Subcutaneous abdominal adipose tissue (tissue), 5 donors: ENCODE measurements around the gene ZNF148.
"Not testable (repeated sequence)": the region's sequence is repeated elsewhere in the genome, so short reads cannot be mapped to it uniquely, and the experiment has no call there.

Experiments
- H3K27ac ChIP-seq: one replicate; pipeline ENCODE4 v1.7.0; 2013; ENCODE audit warnings: low read depth, mild to moderate bottlenecking, inconsistent platforms, low read length, moderate library complexity
- H3K27me3 ChIP-seq, 5 donors: one replicate each; pipeline ENCODE4 v1.7.0; 2013; ENCODE audit warnings: low read length in 5 of 5, inconsistent platforms in 1 of 5; ENCODE audit not compliant: control insufficient read depth in 5 of 5, insufficient read depth in 4 of 5
- H3K36me3 ChIP-seq, 5 donors: one replicate each; pipeline ENCODE4 v1.7.0; 2013; ENCODE audit warnings: low read length in 5 of 5; ENCODE audit not compliant: control insufficient read depth in 5 of 5, insufficient read depth in 5 of 5
- H3K4me1 ChIP-seq, 5 donors: one replicate each; pipeline ENCODE4 v1.7.0; 2013; ENCODE audit warnings: low read length in 5 of 5, mild to moderate bottlenecking in 3 of 5, moderate library complexity in 1 of 5; ENCODE audit not compliant: control insufficient read depth in 5 of 5, insufficient read depth in 5 of 5
- H3K4me3 ChIP-seq, 5 donors: one replicate each; pipeline ENCODE4 v1.7.0; 2013; ENCODE audit warnings: low read length in 5 of 5, low read depth in 1 of 5
- H3K9ac ChIP-seq, 5 donors: one replicate each; pipeline ENCODE4 v1.7.0; 2013; ENCODE audit warnings: low read length in 5 of 5, mild to moderate bottlenecking in 4 of 5, moderate library complexity in 3 of 5
- H3K9me3 ChIP-seq, 5 donors: one replicate each; pipeline ENCODE4 v1.7.0; 2013; ENCODE audit warnings: low read length in 5 of 5; ENCODE audit not compliant: control insufficient read depth in 5 of 5
- donor health status: healthy.
- donor health status: healthy.
- donor health status: healthy.
- donor health status: healthy.
- donor health status: healthy.

ZNF148 gene

GRCh38 chr3:125343367-125343766 is 31.8 kb downstream of the ZNF148 start:
- not testable (repeated sequence) for H3K27ac ChIP-seq, H3K36me3 ChIP-seq, H3K27me3 ChIP-seq, H3K4me3 ChIP-seq, H3K4me1 ChIP-seq, H3K9ac ChIP-seq, H3K9me3 ChIP-seq

- H3K4me3 ChIP-seq: no peak overlapping the region
- no peak overlapping the region for H3K9ac ChIP-seq
- no peaks in the 10 kb centered on the region for H3K27me3 ChIP-seq
- peaks cover 0 to 6% (median 2%) of the 10 kb centered on the region in 5 donors for H3K9me3 ChIP-seq
- H3K36me3 ChIP-seq: no peaks in the 10 kb centered on the region
- H3K4me1 ChIP-seq: peaks cover 0 to 10% (median 4%) of the 10 kb centered on the region in 5 donors
- H3K27ac ChIP-seq: no peak overlapping the region
Observed at GRCh38 chr3:125340121-125340520, 35.0 kb downstream of the ZNF148 start.

- Histone ChIP-seq H3K9me3 (peaks cover 0 to 8% (median 0%) of the 10 kb centered on the region in 5 donors), H3K9ac (no peak overlapping the region), H3K27ac (no peak overlapping the region), H3K4me3 (no peak overlapping the region), H3K27me3 (no peaks in the 10 kb centered on the region), H3K4me1 (peaks cover 0 to 19% (median 11%) of the 10 kb centered on the region in 5 donors), H3K36me3 (no peaks in the 10 kb centered on the region)
Observed at GRCh38 chr3:125337506-125337905, 37.6 kb downstream of the ZNF148 start.

GRCh38 chr3:125334675-125335560 is 40.2 kb downstream of the ZNF148 start:
- Histone ChIP-seq H3K36me3 (peaks cover 0 to 2% (median 0%) of the 10 kb centered on the region in 5 donors), H3K27me3 (no peaks in the 10 kb centered on the region), H3K9me3 (peaks cover 0 to 3% (median 0%) of the 10 kb centered on the region in 5 donors), H3K4me1 (peaks cover 0 to 19% (median 11%) of the 10 kb centered on the region in 5 donors), H3K9ac (no peak overlapping the region), H3K4me3 (no peak overlapping the region), H3K27ac (no peak overlapping the region)

- H3K9ac ChIP-seq: no peak overlapping the region
- H3K4me1 ChIP-seq: peaks cover 0 to 19% (median 11%) of the 10 kb centered on the region in 5 donors
- no peaks in the 10 kb centered on the region for H3K27me3 ChIP-seq
- H3K36me3 ChIP-seq: peaks cover 0 to 8% (median 0%) of the 10 kb centered on the region in 5 donors
- H3K9me3 ChIP-seq: peaks cover 0 to 3% (median 0%) of the 10 kb centered on the region in 5 donors
- H3K27ac ChIP-seq: no peak overlapping the region
- no peak overlapping the region for H3K4me3 ChIP-seq
Observed at GRCh38 chr3:125332504-125332903, 42.6 kb downstream of the ZNF148 start.

GRCh38 chr3:125331243-125331642 is 43.9 kb downstream of the ZNF148 start:
- Histone ChIP-seq H3K4me1 (peaks cover 0 to 19% (median 11%) of the 10 kb centered on the region in 5 donors), H3K9me3 (peaks cover 0 to 3% (median 0%) of the 10 kb centered on the region in 5 donors)

GRCh38 chr3:125326957-125327356 is 48.2 kb downstream of the ZNF148 start:
- Histone ChIP-seq H3K27me3 (no peaks in the 10 kb centered on the region), H3K9me3 (no peaks in the 10 kb centered on the region), H3K4me3 (no peak overlapping the region), H3K9ac (no peak overlapping the region), H3K27ac (no peak overlapping the region), H3K4me1 (peaks cover 0 to 6% (median 0%) of the 10 kb centered on the region in 5 donors), H3K36me3 (peaks cover 0 to 12% (median 3%) of the 10 kb centered on the region in 5 donors)

More at GRCh38 chr3:125331243-125331642, 43.9 kb downstream of the ZNF148 start:
- no peak overlapping the region for H3K27ac ChIP-seq
- no peak overlapping the region for H3K4me3 ChIP-seq
- H3K36me3 ChIP-seq: peaks cover 0 to 8% (median 0%) of the 10 kb centered on the region in 5 donors
- H3K27me3 ChIP-seq: no peaks in the 10 kb centered on the region
- H3K9ac ChIP-seq: no peak overlapping the region

- Histone ChIP-seq H3K4me1 (peaks cover 0 to 6% (median 0%) of the 10 kb centered on the region in 5 donors), H3K36me3 (peaks cover 0 to 12% (median 3%) of the 10 kb centered on the region in 5 donors), H3K4me3 (no peak overlapping the region), H3K27me3 (no peaks in the 10 kb centered on the region), H3K9me3 (no peaks in the 10 kb centered on the region), H3K27ac (no peak overlapping the region), H3K9ac (no peak overlapping the region)
Observed at GRCh38 chr3:125325746-125326145, 49.4 kb downstream of the ZNF148 start.

GRCh38 chr3:125324341-125324740 is 50.8 kb downstream of the ZNF148 start:
- H3K9ac ChIP-seq: no peak overlapping the region
- H3K4me3 ChIP-seq: no peak overlapping the region
- H3K9me3 ChIP-seq: no peaks in the 10 kb centered on the region
- no peaks in the 10 kb centered on the region for H3K27me3 ChIP-seq
- peaks cover 0 to 6% (median 0%) of the 10 kb centered on the region in 5 donors for H3K4me1 ChIP-seq
- H3K36me3 ChIP-seq: peaks cover 0 to 5% (median 3%) of the 10 kb centered on the region in 5 donors
- no peak overlapping the region for H3K27ac ChIP-seq

GRCh38 chr3:125322917-125323316 is 52.2 kb downstream of the ZNF148 start:
- Histone ChIP-seq H3K27me3 (no peaks in the 10 kb centered on the region), H3K36me3 (peaks cover 0 to 14% (median 3%) of the 10 kb centered on the region in 5 donors), H3K4me3 (no peak overlapping the region), H3K9me3 (no peaks in the 10 kb centered on the region), H3K9ac (no peak overlapping the region), H3K27ac (no peak overlapping the region), H3K4me1 (peaks cover 0 to 6% (median 0%) of the 10 kb centered on the region in 5 donors)
